ENCODE measurements around the gene SMARCAL1.

Gene SMARCAL1

GRCh38 chr2:216428618-216429350 is 16.5 kb downstream of the SMARCAL1 start:
- DNase-seq (ENCODE audit: low read depth): no peak

DNA sequence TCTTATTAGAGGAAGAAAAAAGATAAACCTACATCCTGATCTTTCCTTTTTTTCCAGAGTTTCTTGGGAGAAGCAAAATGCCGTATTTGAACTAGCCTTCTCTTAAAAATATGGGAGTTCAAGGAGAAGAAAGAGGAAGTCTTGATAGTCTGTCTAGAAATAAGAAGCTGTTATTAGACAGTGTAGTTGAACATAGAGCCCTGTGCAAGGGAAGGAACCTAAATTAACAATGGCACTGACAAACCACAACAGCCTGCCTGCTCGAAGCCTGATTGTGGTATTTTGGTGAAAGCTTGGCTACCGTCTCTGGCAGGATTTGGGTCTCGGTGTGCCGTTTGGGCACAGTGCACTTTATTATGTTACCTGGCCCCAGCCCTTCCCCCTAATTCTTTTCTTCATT is 17.1 kb downstream of the SMARCAL1 start:
- DNase-seq (ENCODE audit: low read depth): no peak

DNA sequence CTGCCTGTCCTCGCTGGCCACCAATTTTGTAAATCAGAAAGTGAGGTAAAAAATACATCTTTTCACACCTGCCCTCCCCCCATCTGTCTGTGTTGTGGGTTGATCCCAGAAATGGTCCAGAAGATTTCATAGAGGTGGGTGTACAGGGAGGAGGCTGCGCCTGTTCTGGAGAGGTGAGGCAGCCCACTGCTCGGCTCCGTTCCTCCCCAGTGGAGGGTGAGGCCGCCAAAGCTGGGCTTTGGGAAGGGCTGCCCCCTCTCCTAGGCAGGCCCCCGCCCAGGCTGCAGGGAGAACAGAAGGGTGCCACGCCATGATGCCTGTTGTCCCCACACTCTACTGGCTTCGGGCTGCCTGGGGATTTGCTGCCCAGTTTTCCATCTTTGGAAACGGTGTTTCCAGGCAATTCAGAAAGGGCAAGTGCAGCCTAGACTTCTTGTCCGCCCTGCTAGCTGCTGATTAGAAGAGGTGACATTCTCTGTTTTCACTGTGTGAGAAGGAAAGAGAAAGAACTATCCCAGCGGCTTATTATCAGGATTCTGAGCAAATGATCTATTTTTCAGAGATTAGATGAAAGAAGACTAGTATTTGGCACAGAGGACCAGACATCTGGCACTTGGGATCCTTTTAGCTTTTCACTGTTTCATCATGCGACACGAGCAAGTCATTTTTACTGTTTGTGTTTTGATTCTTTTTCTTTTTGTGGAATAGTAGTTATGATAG is 18.7 kb downstream of the SMARCAL1 start:
- DNase-seq (ENCODE audit: low read depth): no peak

- DNase-seq (ENCODE audit: low read depth): no peak
Measured at GRCh38 chr2:216431531-216431856, 19.2 kb downstream of the SMARCAL1 start.

DNA sequence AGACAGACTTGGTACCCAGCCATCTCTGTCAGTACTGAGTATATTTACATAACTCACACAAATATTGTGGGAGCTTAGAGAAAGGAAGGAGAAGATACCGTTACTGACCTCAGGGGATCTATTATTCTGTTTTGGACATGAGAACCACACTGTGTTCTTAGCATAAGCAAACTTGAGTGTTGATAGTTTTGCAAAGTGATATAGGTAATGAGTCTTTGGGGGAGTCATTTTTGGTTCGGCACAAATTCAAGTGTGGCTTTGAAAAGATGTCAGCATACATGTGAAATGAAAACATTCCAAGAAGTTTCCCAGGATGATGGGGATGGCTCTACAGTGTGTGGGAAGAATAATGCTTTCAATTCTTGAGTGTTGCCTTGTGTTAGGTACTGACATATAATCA is 24.1 kb downstream of the SMARCAL1 start:
- no peak for DNase-seq (ENCODE audit: low read depth)

- no peak for DNase-seq (ENCODE audit: low read depth)
Measured at GRCh38 chr2:216441308-216442010, 29.2 kb downstream of the SMARCAL1 start.

- DNase-seq (ENCODE audit: low read depth): no peak
Measured at GRCh38 chr2:216445501-216445900, 33.2 kb downstream of the SMARCAL1 start.

GRCh38 chr2:216446343-216446742 is 34.1 kb downstream of the SMARCAL1 start:
- DNase-seq (ENCODE audit: low read depth): no peak

DNA sequence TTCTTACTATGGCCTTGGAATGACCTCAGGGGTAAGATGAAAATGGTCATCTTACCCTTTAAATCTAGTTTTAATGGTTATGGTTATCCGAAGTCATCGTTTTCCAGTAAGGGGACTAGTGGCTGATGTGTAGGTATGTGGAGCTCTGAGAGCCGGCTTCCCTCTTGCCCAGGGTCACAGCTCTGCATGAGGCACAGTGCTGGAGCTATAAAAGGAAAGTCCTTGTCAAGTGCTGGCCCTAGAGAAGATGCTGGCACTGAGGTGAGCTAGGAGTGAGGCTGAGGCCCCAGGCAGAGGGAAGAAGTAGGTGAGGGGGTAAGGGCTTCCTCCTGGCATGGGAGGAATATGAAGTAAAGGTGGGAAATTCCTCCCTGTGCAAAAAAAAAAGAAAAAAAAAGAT is 35.0 kb downstream of the SMARCAL1 start:
- DNase-seq (ENCODE audit: low read depth): no peak

DNA sequence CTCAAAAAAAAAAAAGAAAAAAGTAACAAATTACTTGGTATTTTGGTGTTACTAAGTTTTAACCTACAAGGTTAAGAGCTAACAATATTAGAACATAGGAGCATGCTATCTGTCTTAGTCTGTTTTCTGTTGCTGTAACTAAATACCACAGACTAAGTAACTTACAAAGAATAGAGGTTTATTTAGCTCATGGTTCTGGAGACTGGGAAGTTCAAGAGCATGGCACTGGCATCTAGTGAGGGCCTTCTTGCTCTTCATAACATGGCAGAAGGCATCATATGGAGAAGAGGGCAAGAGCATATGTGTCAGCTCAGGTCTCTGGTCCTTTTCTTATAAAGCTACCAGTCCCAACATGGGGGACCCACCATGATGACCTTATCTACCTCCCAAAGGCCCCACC is 36.5 kb downstream of the SMARCAL1 start:
- DNase-seq (ENCODE audit: low read depth): no peak

DNA sequence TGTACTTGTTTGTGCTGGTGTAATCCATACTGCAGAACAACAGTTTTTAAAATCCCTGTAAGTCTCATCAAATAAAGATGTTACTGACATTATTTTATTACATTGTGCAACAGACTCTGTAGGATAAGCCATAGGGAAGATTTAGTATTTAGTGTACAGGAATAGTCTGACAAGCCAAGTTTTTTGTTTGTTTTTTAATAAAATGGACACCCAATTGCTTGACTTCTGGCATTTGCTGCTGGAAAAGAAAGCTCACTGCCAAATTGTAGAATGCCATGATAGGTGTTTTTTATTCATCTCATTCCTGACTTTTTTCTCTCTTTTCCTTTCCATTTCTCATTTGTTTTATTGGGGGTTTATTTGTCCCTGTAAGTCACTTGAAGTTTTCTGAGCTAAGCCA is 38.1 kb downstream of the SMARCAL1 start:
- DNase-seq (ENCODE audit: low read depth): no peak

GRCh38 chr2:216450784-216451183 is 38.5 kb downstream of the SMARCAL1 start:
- DNase-seq (ENCODE audit: low read depth): no peak

DNA sequence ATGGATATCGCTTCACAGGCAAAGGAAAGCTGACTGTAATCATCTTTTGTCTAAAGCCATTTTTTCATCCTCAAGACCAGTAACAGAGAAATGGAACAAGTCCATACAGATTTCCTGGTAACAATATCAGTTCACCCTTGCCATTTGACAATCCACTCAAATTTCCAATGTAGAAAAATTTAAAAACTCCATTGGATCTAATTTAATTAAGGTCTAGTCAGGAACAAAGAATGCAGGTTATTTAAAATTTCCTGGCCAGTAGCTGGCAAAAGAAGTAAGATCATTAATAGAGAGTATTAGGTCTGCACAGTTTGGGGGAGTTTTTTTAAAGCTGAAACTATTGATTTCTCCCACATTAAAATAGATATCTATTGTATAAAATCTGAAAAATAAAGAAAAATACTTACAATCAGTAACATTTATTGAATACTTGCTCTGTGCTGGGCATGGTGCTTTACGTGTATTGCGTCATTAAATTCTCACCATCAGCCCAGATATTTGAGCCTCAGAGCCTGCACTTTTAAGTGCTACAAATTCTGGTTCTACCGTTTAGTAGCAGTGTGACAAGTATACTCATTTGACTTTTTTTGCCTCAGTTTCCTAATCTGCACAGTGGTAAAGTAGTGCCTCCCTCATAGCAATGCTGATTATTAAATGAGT is 41.8 kb downstream of the SMARCAL1 start:
- DNase-seq (ENCODE audit: low read depth): no peak

DNA sequence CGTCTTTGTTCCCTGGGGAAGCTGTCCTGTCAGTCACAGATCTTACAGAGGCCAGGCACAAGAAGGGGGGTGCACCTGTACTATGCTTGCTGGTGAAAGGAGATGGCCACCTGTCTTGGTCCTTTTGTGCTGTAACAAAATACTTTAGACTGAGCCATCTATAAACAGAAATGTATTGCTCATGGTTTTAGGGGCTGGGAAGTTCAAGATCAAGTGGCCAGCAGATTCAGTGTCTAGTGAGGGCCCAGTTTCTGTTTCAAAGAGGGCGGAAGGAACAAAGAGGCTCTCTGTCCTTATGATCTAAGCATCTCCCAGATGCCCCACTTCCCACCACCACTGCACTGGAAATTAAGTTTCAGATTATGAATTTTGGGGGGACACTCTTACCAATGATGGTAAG is 50.9 kb downstream of the SMARCAL1 start:
- DNase-seq (ENCODE audit: low read depth): no peak

- no peak for DNase-seq (ENCODE audit: low read depth)
Measured at GRCh38 chr2:216464104-216464720, 51.9 kb downstream of the SMARCAL1 start.

- no peak for DNase-seq (ENCODE audit: low read depth)
Measured at GRCh38 chr2:216465579-216466195, 53.4 kb downstream of the SMARCAL1 start.

GRCh38 chr2:216467845-216468244 is 55.6 kb downstream of the SMARCAL1 start:
- DNase-seq (ENCODE audit: low read depth): no peak

- DNase-seq (ENCODE audit: low read depth): no peak
Measured at GRCh38 chr2:216469661-216470060, 57.4 kb downstream of the SMARCAL1 start.

GRCh38 chr2:216473187-216473586 is 60.9 kb downstream of the SMARCAL1 start:
- no peak for DNase-seq (ENCODE audit: low read depth)

DNA sequence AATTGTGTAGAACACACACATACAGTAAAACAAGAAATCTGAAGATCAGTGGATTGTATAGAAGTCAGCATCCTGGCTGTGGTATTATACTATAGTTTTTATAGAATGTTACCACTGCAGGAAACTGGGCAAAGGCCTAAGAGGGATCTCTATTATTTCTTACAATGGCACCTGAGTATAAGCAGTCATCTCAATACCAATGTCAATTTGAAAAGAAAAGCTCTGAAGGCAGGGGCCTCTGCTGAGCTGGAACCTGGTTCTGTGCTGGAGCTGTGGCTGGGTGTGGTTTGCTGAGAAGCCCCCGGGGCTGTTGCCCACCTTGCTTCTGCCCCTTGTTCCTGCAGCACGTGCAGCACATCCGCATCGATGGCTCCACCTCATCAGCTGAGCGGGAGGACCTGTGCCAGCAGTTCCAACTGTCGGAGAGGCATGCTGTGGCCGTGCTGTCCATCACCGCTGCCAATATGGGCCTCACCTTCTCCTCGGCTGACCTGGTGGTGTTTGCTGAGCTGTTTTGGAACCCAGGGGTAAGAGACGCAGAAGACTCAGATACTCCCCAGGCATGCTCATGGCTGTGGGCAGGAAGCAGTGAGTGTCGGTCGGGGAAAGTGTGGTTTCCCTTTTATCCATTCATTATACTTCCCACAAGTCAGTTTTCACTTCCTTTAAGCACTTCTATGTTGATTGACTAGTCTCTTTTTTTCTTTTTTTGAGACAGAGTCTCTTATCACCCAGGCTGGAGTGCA is 62.8 kb downstream of the SMARCAL1 start:
- DNase-seq (ENCODE audit: low read depth): no peak

- DNase-seq (ENCODE audit: low read depth): no peak
Measured at GRCh38 chr2:216475767-216476166, 63.5 kb downstream of the SMARCAL1 start.
